Tibial artery (tissue), 4 donors: ENCODE data around the gene ZBTB45.
"Not testable (repeated sequence)": the region's sequence is repeated elsewhere in the genome, so short reads cannot be mapped to it uniquely, and the experiment has no call there.

Experiments used
- DNase-seq, 2 donors: peaks; one replicate each; pipeline ENCODE4 v3.0.0-alpha.2; 2019
- H3K27ac ChIP-seq, 2 donors: fragments of 200-600 bp; sonication (generic) in 1 of 2; 1 replicate in 1 of 2; 2 replicates in 1 of 2; pipeline ENCODE4 v1.5.1; 2018 to 2019; ENCODE audit warnings: mild to moderate bottlenecking in 1 of 2
- H3K27me3 ChIP-seq, 2 donors: fragments of 200-600 bp; sonication (generic) in 1 of 2; one replicate each; pipeline versions ENCODE4 v1.5.1 to v1.6.0; 2016 to 2019
- H3K36me3 ChIP-seq, 3 donors: fragments of 200-600 bp; sonication (generic) in 2 of 3; one replicate each; pipeline ENCODE4 v1.5.1; 2016 to 2019; ENCODE audit warnings: mild to moderate bottlenecking in 2 of 3
- H3K4me1 ChIP-seq, 4 donors: fragments of 200-600 bp; sonication (generic) in 2 of 4; 1 replicate in 3 of 4; 2 replicates in 1 of 4; pipeline ENCODE4 v1.5.1; 2016 to 2019
- H3K4me3 ChIP-seq, 2 donors: fragments of 200-600 bp; sonication (generic) in 1 of 2; 1 replicate in 1 of 2; 2 replicates in 1 of 2; pipeline ENCODE4 v1.5.1; 2018 to 2019; ENCODE audit warnings: mild to moderate bottlenecking in 2 of 2
- H3K9me3 ChIP-seq, 3 donors: fragments of 200-600 bp; sonication (generic) in 1 of 3; one replicate each; pipeline ENCODE4 v1.5.1; 2016 to 2019
- intact Hi-C: fragments of 100-400 bp; cut with DNase I; formaldehyde crosslinking; loops from one replicate; pipeline ENCODE4 v1.15.0; 2023; ENCODE audit warnings: low total_unique reads
- TF ChIP-seq, protein P1 (sequence below), 2 experiments: fragments of 200-600 bp in 1 of 2; fragments of 450-650 bp in 1 of 2; IDR thresholded peaks; one replicate each; pipeline ENCODE4 v1.5.1; 2017 to 2019; ENCODE audit warnings: antibody characterized with exemption in 2 of 2, mild to moderate bottlenecking in 1 of 2, moderate library complexity in 1 of 2

Gene ZBTB45

DNA sequence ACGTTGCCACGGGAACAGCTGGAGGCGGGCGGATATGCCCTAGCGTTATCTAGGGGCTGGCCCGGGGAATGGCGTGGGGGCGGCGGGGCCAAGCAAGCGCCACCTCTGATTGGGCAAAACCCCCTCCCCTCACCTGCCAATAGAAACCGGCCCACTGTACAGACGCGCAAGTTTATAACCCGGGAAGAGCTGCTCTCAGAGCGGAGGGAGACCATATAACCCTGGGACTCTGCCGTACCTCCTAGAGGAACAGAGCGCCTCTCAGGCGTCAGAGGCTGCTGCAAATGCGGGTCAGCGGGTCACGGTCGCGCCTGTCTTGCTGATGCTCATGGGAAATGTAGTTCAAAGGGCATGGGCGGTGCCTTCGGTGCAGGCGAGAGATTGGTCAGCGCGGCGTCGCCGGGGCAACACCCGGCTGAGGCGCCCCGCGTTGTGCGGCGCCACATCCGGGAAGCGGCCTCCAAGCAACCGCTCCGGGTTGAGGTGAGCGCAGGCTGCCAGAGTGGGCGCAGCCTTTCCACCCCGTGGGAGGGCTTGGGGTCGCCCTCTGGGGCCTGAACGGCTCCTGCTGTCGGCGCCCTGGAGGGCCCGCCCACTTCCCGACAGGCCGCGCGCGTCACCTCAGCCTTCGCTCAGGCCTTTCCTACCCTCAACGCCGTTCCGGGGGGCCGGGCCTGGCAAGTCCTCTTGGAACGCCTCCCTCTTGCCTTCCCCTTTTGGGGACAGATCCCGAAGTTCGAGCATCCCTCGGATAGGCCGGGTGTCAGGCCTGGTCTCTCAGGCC, 43.7 kb downstream of the ZBTB45 start, which contains the start of gene ZNF446:
Gene ZNF446, plus strand, starts transcription at position 639 of the 784 bp plus-strand sequence. CDS start 867 bp downstream, outside the sequence.
- Histone ChIP-seq H3K36me3 (peaks cover 10 to 64% (median 32%) of the 10 kb centered on the region in 3 donors), H3K27me3 (no peaks in the 10 kb centered on the region), H3K27ac (peak within 1 kb of the TSS; percentile 87 to 92), H3K4me1 (peaks cover 0 to 24% (median 17%) of the 10 kb centered on the region in 4 donors), H3K9me3 (no peaks in the 10 kb centered on the region), H3K4me3 (peak within 1 kb of the TSS; percentile 59 to 67)
- peak; percentile 99 for DNase-seq
- intact Hi-C loops, result loop anchor here (5.0 kb wide), 1 partner anchor 41 kb away; the partner anchor contains the start of gene ZBTB45
- TF ChIP-seq, protein P1, sequence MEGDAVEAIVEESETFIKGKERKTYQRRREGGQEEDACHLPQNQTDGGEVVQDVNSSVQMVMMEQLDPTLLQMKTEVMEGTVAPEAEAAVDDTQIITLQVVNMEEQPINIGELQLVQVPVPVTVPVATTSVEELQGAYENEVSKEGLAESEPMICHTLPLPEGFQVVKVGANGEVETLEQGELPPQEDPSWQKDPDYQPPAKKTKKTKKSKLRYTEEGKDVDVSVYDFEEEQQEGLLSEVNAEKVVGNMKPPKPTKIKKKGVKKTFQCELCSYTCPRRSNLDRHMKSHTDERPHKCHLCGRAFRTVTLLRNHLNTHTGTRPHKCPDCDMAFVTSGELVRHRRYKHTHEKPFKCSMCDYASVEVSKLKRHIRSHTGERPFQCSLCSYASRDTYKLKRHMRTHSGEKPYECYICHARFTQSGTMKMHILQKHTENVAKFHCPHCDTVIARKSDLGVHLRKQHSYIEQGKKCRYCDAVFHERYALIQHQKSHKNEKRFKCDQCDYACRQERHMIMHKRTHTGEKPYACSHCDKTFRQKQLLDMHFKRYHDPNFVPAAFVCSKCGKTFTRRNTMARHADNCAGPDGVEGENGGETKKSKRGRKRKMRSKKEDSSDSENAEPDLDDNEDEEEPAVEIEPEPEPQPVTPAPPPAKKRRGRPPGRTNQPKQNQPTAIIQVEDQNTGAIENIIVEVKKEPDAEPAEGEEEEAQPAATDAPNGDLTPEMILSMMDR (IDR thresholded peaks at IDR 0.05), result peak in 1 of 2 experiments; percentile 11

DNA sequence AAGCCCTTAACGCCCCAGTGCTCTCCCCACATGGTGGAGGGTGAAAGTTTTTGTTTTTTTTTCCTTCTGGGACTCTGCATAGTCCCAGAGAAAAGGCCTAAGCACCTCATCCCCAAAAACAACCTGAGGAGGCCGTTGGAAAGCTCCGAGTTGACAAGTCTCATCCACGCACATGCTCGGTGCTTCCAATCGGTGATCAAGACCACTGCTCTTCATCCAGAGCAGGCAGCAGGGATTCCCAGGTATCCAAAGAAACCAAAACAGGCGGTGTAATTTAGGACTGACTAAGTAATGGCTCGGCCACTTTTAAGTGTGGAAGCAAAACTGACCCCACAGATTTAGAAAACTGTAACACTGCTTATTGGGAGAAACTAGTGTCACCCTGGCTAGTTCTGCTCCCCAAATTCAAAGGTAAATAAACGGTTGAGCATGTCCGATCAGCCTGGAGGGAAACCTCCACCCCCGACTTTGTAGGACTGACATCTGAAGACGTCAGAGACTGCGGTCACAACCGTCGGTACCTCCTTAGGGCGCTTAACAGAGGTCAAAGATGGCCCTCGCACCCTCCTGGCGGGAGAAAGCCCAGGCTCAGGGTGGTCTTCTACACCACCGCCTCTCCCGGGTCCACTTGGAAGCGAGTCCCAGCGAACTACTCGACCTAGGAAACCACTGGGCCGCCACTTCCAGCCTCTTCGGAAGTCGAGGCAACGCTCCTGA, 44.5 kb downstream of the ZBTB45 start:
- peak overlapping the region; percentile 87 to 92 for H3K27ac ChIP-seq
- H3K9me3 ChIP-seq, result no peaks in the 10 kb centered on the region
- peaks cover 10 to 64% (median 31%) of the 10 kb centered on the region in 3 donors for H3K36me3 ChIP-seq
- peak overlapping the region; percentile 59 to 67 for H3K4me3 ChIP-seq
- peaks cover 0 to 24% (median 17%) of the 10 kb centered on the region in 4 donors for H3K4me1 ChIP-seq
- intact Hi-C loops, result loop anchor here (5.0 kb wide), 1 partner anchor 42 kb away; the partner anchor contains the start of gene ZBTB45
- TF ChIP-seq, protein P1 (IDR thresholded peaks at IDR 0.05), result no peak
- DNase-seq, result no peak
- no peaks in the 10 kb centered on the region for H3K27me3 ChIP-seq

DNA sequence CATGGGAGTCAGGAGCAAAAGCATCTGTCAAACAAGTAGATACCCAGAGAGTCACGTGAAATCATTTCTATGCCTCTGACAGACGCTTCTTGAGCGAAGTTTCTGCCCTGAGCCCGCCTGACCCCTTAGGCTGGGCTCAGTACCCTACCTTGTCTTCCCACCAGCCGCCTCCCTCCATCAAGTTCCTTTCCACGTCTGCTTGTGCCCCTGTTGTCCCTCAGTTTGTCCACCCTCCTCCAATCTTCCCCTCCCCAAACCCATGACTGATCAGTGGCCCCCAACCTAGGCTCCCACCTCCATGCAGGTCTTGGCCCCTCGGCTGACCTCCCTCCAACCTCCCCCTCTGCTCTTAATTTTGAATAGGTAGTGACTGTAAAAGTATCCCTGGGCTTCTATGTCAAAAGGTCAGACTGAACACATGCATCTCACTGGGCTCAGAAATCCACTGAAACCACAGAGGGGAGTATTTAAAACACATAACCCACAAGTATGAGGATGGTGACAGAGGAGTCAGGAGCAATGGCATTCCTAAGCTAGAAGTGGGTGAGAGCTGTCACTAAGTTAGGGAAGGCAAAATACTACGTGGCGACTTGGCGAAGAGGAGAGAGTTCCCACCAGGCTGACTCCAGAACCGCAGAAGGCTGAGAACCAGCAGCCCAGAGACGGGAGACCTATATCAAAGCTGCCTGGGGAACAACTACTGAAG, 45.2 kb downstream of the ZBTB45 start:
- H3K4me1 ChIP-seq, result peaks cover 0 to 24% (median 17%) of the 10 kb centered on the region in 4 donors
- H3K36me3 ChIP-seq, result peaks cover 10 to 64% (median 31%) of the 10 kb centered on the region in 3 donors
- intact Hi-C loops, result no loop called here
- DNase-seq, result no peak
- peak overlapping the region in 1 of 2 donors; percentile 92 for H3K27ac ChIP-seq
- H3K27me3 ChIP-seq, result no peaks in the 10 kb centered on the region
- H3K9me3 ChIP-seq, result no peaks in the 10 kb centered on the region
- TF ChIP-seq, protein P1 (IDR thresholded peaks at IDR 0.05), result no peak
- H3K4me3 ChIP-seq, result no peak overlapping the region

DNA sequence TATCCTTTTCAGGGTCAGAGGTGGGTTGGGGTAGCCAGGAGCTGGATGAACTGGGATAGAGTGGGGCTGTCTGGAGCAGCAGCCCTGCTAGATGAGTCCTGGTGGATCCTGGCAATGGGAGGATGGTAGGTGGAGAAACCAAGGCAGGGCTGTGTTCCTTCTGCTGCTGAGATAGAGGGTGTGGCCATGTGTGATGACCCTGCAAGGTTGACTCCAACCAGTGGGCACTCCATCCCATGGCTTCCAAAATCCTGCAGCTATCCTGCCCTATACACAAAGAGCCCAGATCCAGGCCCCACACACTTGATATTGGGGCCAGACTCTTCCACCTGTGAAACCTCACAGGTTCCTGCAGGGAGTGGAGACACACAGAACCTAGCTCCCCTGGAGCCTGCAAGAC, 45.8 kb downstream of the ZBTB45 start:
- Histone ChIP-seq H3K27me3 (no peaks in the 10 kb centered on the region), H3K27ac (no peak overlapping the region), H3K4me1 (peaks cover 0 to 25% (median 17%) of the 10 kb centered on the region in 4 donors), H3K36me3 (peaks cover 10 to 61% (median 35%) of the 10 kb centered on the region in 3 donors), H3K4me3 (no peak overlapping the region), H3K9me3 (no peaks in the 10 kb centered on the region)
- no peak for DNase-seq
- TF ChIP-seq, protein P1 (IDR thresholded peaks at IDR 0.05), result no peak
- intact Hi-C loops, result no loop called here

DNA sequence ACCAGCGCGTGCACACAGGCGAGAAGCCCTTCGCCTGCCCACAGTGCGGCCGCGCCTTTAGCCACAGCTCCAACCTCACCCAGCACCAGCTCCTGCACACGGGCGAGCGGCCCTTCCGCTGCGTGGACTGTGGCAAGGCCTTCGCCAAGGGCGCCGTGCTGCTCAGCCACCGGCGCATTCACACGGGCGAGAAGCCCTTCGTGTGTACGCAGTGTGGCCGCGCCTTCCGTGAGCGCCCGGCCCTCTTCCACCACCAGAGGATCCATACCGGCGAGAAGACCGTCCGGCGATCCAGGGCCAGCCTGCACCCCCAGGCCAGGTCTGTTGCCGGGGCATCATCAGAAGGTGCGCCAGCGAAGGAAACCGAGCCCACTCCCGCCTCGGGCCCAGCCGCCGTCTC, 47.9 kb downstream of the ZBTB45 start:
- intact Hi-C loops, result no loop called here
- Histone ChIP-seq H3K4me3 (no peak overlapping the region), H3K27me3 (no peaks in the 10 kb centered on the region), H3K36me3 (peaks cover 10 to 48% (median 35%) of the 10 kb centered on the region in 3 donors), H3K9me3 (no peaks in the 10 kb centered on the region), H3K27ac (no peak overlapping the region), H3K4me1 (peaks cover 0 to 30% (median 22%) of the 10 kb centered on the region in 4 donors)
- no peak for DNase-seq
- TF ChIP-seq, protein P1 (IDR thresholded peaks at IDR 0.05), result no peak

DNA sequence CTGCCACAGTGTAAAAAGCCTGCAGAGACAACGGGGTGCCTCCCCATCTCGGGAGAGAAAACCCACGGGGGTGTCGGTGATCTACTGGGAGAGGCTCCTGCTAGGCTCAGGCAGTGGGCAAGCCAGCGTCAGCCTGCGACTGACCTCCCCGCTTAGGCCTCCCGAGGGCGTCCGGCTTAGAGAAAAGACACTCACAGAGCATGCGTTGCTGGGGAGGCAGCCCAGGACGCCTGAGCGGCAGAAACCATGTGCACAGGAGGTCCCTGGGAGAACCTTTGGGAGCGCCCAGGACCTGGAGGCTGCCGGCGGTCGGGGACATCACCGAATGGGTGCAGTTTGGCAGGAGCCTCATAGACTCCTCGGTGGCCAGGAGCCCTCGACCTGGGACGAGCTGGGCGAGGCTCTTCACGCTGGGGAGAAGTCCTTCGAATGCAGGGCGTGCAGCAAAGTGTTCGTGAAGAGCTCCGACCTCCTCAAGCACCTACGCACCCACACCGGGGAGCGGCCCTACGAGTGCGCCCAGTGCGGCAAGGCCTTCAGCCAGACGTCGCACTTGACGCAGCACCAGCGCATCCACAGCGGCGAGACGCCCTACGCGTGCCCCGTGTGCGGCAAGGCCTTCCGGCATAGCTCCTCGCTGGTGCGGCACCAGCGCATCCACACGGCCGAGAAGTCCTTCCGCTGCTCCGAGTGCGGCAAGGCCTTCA, 48.6 kb downstream of the ZBTB45 start:
- Histone ChIP-seq H3K36me3 (peaks cover 10 to 48% (median 35%) of the 10 kb centered on the region in 3 donors), H3K4me1 (peaks cover 0 to 32% (median 24%) of the 10 kb centered on the region in 4 donors)
- H3K27ac ChIP-seq, intact Hi-C loops, H3K4me3 ChIP-seq, DNase-seq, H3K9me3 ChIP-seq, H3K27me3 ChIP-seq: not testable (repeated sequence)
